ENCODE measurements around the gene PARVA. TPM values are rescaled to one million over a fixed set of nuclear protein-coding genes. Genes with fewer than 3 reads are reported as not detected.

Gene PARVA
- total and polyA plus RNA-seq, 4 donors: 3.1 to 11.7 (median 11.2) TPM

GRCh38 chr11:12393691-12394090 lies 16.3 kb downstream of the PARVA start (continued):
- TF ChIP-seq, protein P1, sequence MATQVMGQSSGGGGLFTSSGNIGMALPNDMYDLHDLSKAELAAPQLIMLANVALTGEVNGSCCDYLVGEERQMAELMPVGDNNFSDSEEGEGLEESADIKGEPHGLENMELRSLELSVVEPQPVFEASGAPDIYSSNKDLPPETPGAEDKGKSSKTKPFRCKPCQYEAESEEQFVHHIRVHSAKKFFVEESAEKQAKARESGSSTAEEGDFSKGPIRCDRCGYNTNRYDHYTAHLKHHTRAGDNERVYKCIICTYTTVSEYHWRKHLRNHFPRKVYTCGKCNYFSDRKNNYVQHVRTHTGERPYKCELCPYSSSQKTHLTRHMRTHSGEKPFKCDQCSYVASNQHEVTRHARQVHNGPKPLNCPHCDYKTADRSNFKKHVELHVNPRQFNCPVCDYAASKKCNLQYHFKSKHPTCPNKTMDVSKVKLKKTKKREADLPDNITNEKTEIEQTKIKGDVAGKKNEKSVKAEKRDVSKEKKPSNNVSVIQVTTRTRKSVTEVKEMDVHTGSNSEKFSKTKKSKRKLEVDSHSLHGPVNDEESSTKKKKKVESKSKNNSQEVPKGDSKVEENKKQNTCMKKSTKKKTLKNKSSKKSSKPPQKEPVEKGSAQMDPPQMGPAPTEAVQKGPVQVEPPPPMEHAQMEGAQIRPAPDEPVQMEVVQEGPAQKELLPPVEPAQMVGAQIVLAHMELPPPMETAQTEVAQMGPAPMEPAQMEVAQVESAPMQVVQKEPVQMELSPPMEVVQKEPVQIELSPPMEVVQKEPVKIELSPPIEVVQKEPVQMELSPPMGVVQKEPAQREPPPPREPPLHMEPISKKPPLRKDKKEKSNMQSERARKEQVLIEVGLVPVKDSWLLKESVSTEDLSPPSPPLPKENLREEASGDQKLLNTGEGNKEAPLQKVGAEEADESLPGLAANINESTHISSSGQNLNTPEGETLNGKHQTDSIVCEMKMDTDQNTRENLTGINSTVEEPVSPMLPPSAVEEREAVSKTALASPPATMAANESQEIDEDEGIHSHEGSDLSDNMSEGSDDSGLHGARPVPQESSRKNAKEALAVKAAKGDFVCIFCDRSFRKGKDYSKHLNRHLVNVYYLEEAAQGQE (IDR thresholded peaks at IDR 0.05): no peak

- Histone ChIP-seq H3K9ac (ENCODE audit: low read depth in 1 of 2, low read length in 2 of 2) (no peak overlapping the region), H3K36me3 (ENCODE audit: control insufficient read depth in 4 of 4, insufficient read depth in 3 of 4, low read depth in 1 of 4, low read length in 3 of 4) (no peaks in the 10 kb centered on the region), H3K4me3 (ENCODE audit: low read depth in 1 of 3, low read length in 3 of 3) (no peak overlapping the region), H3K27ac (ENCODE audit: low read depth in 1 of 2, low read length in 2 of 2) (no peak overlapping the region), H3K4me1 (ENCODE audit: control insufficient read depth in 4 of 4, insufficient read depth in 4 of 4, low read length in 3 of 4) (peaks cover 2 to 16% (median 10%) of the 10 kb centered on the region in 4 donors), H3K9me3 (ENCODE audit: control insufficient read depth in 4 of 4, low read length in 3 of 4) (no peaks in the 10 kb centered on the region), H3K27me3 (ENCODE audit: control insufficient read depth in 4 of 4, insufficient read depth in 4 of 4, low read length in 3 of 4) (no peaks in the 10 kb centered on the region)
- WGBS: 96% methylated on average over 6 of the region's 6 CpGs
- no peak for DNase-seq (ENCODE audit: low spot score)
- no peak for TF ChIP-seq TAF1 (conservative IDR thresholded peaks at IDR 0.05)
- TF ChIP-seq, protein P2, sequence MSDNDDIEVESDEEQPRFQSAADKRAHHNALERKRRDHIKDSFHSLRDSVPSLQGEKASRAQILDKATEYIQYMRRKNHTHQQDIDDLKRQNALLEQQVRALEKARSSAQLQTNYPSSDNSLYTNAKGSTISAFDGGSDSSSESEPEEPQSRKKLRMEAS (IDR thresholded peaks at IDR 0.05): no peak
- TF ChIP-seq RXRA (IDR thresholded peaks at IDR 0.05): no peak
- TF ChIP-seq YY1 (IDR thresholded peaks at IDR 0.05): no peak
- no peak for TF ChIP-seq CTCF (IDR thresholded peaks at IDR 0.05; ENCODE audit: low read depth, low read length, missing input control)
- TF ChIP-seq NR2F2 (IDR thresholded peaks at IDR 0.05): no peak
- no peak for TF ChIP-seq RAD21 (IDR thresholded peaks at IDR 0.05)
- TF ChIP-seq, protein P3, sequence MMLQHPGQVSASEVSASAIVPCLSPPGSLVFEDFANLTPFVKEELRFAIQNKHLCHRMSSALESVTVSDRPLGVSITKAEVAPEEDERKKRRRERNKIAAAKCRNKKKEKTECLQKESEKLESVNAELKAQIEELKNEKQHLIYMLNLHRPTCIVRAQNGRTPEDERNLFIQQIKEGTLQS (IDR thresholded peaks at IDR 0.05): no peak
- TF ChIP-seq HNF4A (conservative IDR thresholded peaks at IDR 0.05): no peak
- TF ChIP-seq, protein P1 (IDR thresholded peaks at IDR 0.05): no peak
- TF ChIP-seq FOXA2 (IDR thresholded peaks at IDR 0.05): no peak
- no peak for TF ChIP-seq GABPA (IDR thresholded peaks at IDR 0.05 in 1 of 2, conservative IDR thresholded peaks at IDR 0.05 in 1 of 2)
- TF ChIP-seq FOXA1 (IDR thresholded peaks at IDR 0.05): no peak
- no peak for TF ChIP-seq HNF4G (IDR thresholded peaks at IDR 0.05)
- TF ChIP-seq EGR1 (IDR thresholded peaks at IDR 0.05; ENCODE audit: low read depth in 2 of 2): no peak
- TF ChIP-seq JUND (IDR thresholded peaks at IDR 0.05): no peak
- TF ChIP-seq, protein P4, sequence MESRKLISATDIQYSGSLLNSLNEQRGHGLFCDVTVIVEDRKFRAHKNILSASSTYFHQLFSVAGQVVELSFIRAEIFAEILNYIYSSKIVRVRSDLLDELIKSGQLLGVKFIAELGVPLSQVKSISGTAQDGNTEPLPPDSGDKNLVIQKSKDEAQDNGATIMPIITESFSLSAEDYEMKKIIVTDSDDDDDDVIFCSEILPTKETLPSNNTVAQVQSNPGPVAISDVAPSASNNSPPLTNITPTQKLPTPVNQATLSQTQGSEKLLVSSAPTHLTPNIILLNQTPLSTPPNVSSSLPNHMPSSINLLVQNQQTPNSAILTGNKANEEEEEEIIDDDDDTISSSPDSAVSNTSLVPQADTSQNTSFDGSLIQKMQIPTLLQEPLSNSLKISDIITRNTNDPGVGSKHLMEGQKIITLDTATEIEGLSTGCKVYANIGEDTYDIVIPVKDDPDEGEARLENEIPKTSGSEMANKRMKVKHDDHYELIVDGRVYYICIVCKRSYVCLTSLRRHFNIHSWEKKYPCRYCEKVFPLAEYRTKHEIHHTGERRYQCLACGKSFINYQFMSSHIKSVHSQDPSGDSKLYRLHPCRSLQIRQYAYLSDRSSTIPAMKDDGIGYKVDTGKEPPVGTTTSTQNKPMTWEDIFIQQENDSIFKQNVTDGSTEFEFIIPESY (IDR thresholded peaks at IDR 0.05): no peak
Measured at GRCh38 chr11:12394601-12395000, 17.2 kb downstream of the PARVA start.

Data from liver (tissue), 9 donors.